ENCODE results near the gene TAF4B. TPM values are rescaled to one million over a fixed set of nuclear protein-coding genes. Genes with fewer than 3 reads are reported as not detected.
A peak's percentile ranks its signal among the peaks of the same experiment; 100 is the strongest.

TAF4B gene
- total RNA-seq, 6 donors from 2014 or later = 2.9 to 9.7 (median 6.4) TPM

DNA sequence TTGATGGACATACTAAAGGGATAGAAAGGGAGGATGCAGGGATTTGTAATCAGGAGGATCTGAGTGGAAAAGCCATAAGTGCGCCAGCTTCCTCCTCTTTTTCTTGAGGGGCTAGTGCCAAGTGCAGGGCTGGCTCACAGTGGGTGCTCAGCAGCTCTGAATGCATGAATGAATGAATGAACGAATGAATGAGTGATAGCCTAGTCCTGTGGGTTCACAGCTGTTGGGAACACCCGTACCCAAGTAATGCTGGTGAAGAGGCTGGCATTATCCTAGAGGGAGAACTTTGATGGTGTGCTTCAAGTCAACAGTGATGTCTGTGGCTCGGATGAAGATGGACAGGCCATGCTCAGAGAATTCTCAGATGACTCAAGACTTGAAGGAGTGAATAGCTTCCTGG lies 213.3 kb downstream of the TAF4B start:
- no peaks in the 10 kb centered on the region for H3K27me3 ChIP-seq
- H3K9me3 ChIP-seq = no peaks in the 10 kb centered on the region
- ATAC-seq (ENCODE audit: low FRiP score in 2 of 2) (peak in 1 of 2 donors; percentile 20), DNase-seq (no peak)
- H3K4me3 ChIP-seq = no peak overlapping the region
- H3K36me3 ChIP-seq = no peaks in the 10 kb centered on the region
- H3K4me1 ChIP-seq = peaks cover 0 to 4% (median 0%) of the 10 kb centered on the region in 4 donors
- no peak overlapping the region for H3K27ac ChIP-seq
- no peak for TF ChIP-seq POLR2AphosphoS5 (IDR thresholded peaks at IDR 0.05)
- TF ChIP-seq, protein P1, sequence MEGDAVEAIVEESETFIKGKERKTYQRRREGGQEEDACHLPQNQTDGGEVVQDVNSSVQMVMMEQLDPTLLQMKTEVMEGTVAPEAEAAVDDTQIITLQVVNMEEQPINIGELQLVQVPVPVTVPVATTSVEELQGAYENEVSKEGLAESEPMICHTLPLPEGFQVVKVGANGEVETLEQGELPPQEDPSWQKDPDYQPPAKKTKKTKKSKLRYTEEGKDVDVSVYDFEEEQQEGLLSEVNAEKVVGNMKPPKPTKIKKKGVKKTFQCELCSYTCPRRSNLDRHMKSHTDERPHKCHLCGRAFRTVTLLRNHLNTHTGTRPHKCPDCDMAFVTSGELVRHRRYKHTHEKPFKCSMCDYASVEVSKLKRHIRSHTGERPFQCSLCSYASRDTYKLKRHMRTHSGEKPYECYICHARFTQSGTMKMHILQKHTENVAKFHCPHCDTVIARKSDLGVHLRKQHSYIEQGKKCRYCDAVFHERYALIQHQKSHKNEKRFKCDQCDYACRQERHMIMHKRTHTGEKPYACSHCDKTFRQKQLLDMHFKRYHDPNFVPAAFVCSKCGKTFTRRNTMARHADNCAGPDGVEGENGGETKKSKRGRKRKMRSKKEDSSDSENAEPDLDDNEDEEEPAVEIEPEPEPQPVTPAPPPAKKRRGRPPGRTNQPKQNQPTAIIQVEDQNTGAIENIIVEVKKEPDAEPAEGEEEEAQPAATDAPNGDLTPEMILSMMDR (IDR thresholded peaks at IDR 0.05) = no peak
- no peak for TF ChIP-seq EP300 (IDR thresholded peaks at IDR 0.05)
- TF ChIP-seq POLR2A (IDR thresholded peaks at IDR 0.05) = no peak
- 81 to 86% methylated on average over 4 of the region's 4 CpGs for WGBS, 2 donors

DNA sequence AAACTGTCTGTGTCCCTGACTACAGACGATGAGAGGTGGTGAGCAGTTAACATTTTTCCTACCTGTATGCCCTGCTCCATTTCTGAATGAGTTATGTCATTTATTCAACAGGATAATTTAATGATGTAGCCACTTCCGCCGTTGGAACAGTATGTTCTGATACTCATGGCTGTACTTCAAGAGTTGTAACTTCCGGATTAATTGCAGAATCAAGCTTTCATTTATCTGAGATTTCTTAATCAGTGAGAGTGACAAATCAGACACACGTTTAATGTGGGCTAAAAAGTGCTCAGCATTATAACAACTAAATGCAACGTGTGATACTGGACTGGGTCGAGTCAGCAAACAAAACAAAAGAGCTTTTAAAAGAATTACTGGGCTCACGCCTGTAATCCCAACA lies 214.4 kb downstream of the TAF4B start:
- Histone ChIP-seq H3K27me3 (no peaks in the 10 kb centered on the region), H3K9me3 (no peaks in the 10 kb centered on the region), H3K4me3 (no peak overlapping the region), H3K36me3 (no peaks in the 10 kb centered on the region), H3K27ac (peak overlapping the region in 1 of 4 donors; percentile 15), H3K4me1 (peaks cover 0 to 4% (median 0%) of the 10 kb centered on the region in 4 donors)
- 55 to 56% methylated on average over 8 of the region's 8 CpGs for WGBS, 2 donors
- TF ChIP-seq POLR2AphosphoS5 (IDR thresholded peaks at IDR 0.05) (no peak), EP300 (IDR thresholded peaks at IDR 0.05) (peak in 2 of 4 donors; percentile 76 to 83)
- no peak for DNase-seq
- ATAC-seq (ENCODE audit: low FRiP score in 2 of 2) = peak; percentile 36 to 52

Small RNAs within 50 kb of the gene (small RNA-seq; reads per million reads assigned to genes)
- 0 reads per million in 4 donors for gene RNU6-1289P

Other genes starting within 250 kb of the TAF4B start
- gene SS18, start 135.8 kb upstream of the TAF4B start, total RNA-seq = 100 to 1,000 TPM in 1 of 6 donors, 10 to 100 TPM in 5; 49.6 to 122 (median 91.8) TPM
- gene PSMA8, start 92.6 kb upstream of the TAF4B start, total RNA-seq = 1 to 10 TPM in 1 of 6 donors, not detected in 5; 1.3 TPM

Data from upper lobe of left lung (tissue), 6 donors.